GM23338 (cell line): Measurements from ENCODE around the gene DDX25. TPM values are rescaled to one million over a fixed set of nuclear protein-coding genes. Genes with fewer than 3 reads are reported as not detected.
A peak's percentile ranks its signal among the peaks of the same experiment; 100 is the strongest.

Source experiments
- ATAC-seq: fragments of 200-7000 bp; cut with Tn5 transposase; 3 replicates; pipeline ENCODE4 v1.9.1; 2020
- DNase-seq: peaks from one replicate; pipeline ENCODE4 v3.0.0-alpha.2; 2015; ENCODE audit warnings: low spot score
- H2AFZ ChIP-seq: fragments of 200-600 bp; sonication (generic); 2 replicates; pipeline ENCODE4 v1.8.0; 2016; ENCODE audit warnings: antibody characterized with exemption, mild to moderate bottlenecking, moderate library complexity
- H3F3A ChIP-seq: fragments of 200-600 bp; sonication (generic); replicated peaks from 2 replicates; pipeline ENCODE4 v1.8.0; 2017; ENCODE audit warnings: antibody characterized with exemption, mixed run types, low read depth
- H3K27ac ChIP-seq: fragments of 200-600 bp; sonication (generic); 2 replicates; pipeline ENCODE4 v1.6.1; 2016; ENCODE audit warnings: low read depth
- H3K27me3 ChIP-seq: fragments of 200-600 bp; sonication (generic); 2 replicates; pipeline ENCODE4 v1.8.0; 2016; ENCODE audit warnings: mild to moderate bottlenecking, mixed run types, moderate library complexity; ENCODE audit not compliant: insufficient read depth
- H3K36me3 ChIP-seq: fragments of 200-600 bp; sonication (generic); 2 replicates; pipeline ENCODE4 v1.8.0; 2016; ENCODE audit warnings: mild to moderate bottlenecking; ENCODE audit not compliant: insufficient read depth
- H3K4me1 ChIP-seq: fragments of 200-600 bp; sonication (generic); 2 replicates; pipeline ENCODE4 v1.8.0; 2016; ENCODE audit warnings: mild to moderate bottlenecking, moderate library complexity; ENCODE audit not compliant: insufficient read depth
- H3K4me2 ChIP-seq: fragments of 200-600 bp; sonication (generic); 2 replicates; pipeline ENCODE4 v1.7.1; 2017; ENCODE audit warnings: mixed run types
- H3K4me3 ChIP-seq: fragments of 200-600 bp; sonication (generic); 2 replicates; pipeline ENCODE4 v1.6.1; 2016; ENCODE audit warnings: mixed run types
- H3K79me2 ChIP-seq: fragments of 200-600 bp; sonication (generic); replicated peaks from 2 replicates; pipeline ENCODE4 v1.8.0; 2017; ENCODE audit warnings: mild to moderate bottlenecking; ENCODE audit not compliant: insufficient read depth
- H3K9me2 ChIP-seq: fragments of 200-600 bp; sonication (generic); 2 replicates; pipeline ENCODE4 v1.8.0; 2017; ENCODE audit not compliant: insufficient read depth
- H4K20me1 ChIP-seq: fragments of 200-600 bp; sonication (generic); replicated peaks from 2 replicates; pipeline ENCODE4 v1.8.0; 2017; ENCODE audit warnings: mild to moderate bottlenecking; ENCODE audit not compliant: insufficient read depth
- H3K27ac Mint-ChIP-seq: 2 replicates; pipeline ENCODE4 v1.8.0; 2020; ENCODE audit warnings: inconsistent platforms, mild to moderate bottlenecking, moderate library complexity, mixed read lengths
- H3K27me3 Mint-ChIP-seq: 3 replicates; pipeline ENCODE4 v1.8.0; 2022; ENCODE audit warnings: low read depth, mild to moderate bottlenecking, moderate library complexity, mixed read lengths, inconsistent platforms; ENCODE audit not compliant: insufficient read depth, poor library complexity
- H3K36me3 Mint-ChIP-seq: 3 replicates; pipeline ENCODE4 v1.8.0; 2021; ENCODE audit warnings: low read depth, mild to moderate bottlenecking, inconsistent platforms, moderate library complexity, mixed read lengths
- H3K4me1 Mint-ChIP-seq: 3 replicates; pipeline ENCODE4 v1.8.0; 2020; ENCODE audit warnings: mild to moderate bottlenecking, inconsistent platforms, mixed read lengths
- H3K4me3 Mint-ChIP-seq: 3 replicates; pipeline ENCODE4 v1.8.0; 2021; ENCODE audit warnings: moderate library complexity, mild to moderate bottlenecking, inconsistent platforms, mixed read lengths
- H3K9me3 Mint-ChIP-seq: 3 replicates; pipeline ENCODE4 v1.8.0; 2020; ENCODE audit warnings: moderate library complexity, mild to moderate bottlenecking, inconsistent platforms, mixed read lengths
- CREB1 ChIP-seq: fragments of 250-450 bp; sonication (Bioruptor Pico); IDR thresholded peaks from 2 replicates; pipeline ENCODE4 v1.5.0; 2020; ENCODE audit warnings: low read depth, mild to moderate bottlenecking, moderate library complexity
- EZH2 ChIP-seq: fragments of 200-600 bp; sonication (generic); IDR thresholded peaks from one replicate; pipeline ENCODE4 v1.8.0; 2017; ENCODE audit warnings: antibody characterized with exemption, mild to moderate bottlenecking, low read depth; ENCODE audit not compliant: unreplicated experiment
- EZH2phosphoT487 ChIP-seq: fragments of 200-600 bp; sonication (generic); IDR thresholded peaks from one replicate; pipeline ENCODE4 v1.8.1; 2018; ENCODE audit warnings: antibody characterized with exemption; ENCODE audit not compliant: unreplicated experiment
- JUNB ChIP-seq: IDR thresholded peaks from one replicate; pipeline ENCODE4 v1.6.1; 2016; ENCODE audit warnings: antibody characterized with exemption; ENCODE audit not compliant: unreplicated experiment
- NANOG ChIP-seq: IDR thresholded peaks from 2 replicates; pipeline ENCODE4 v1.6.1; 2016; ENCODE audit warnings: antibody characterized with exemption, borderline replicate concordance
- POLR2AphosphoS5 ChIP-seq: IDR thresholded peaks from 2 replicates; pipeline ENCODE4 v1.6.1; 2016; ENCODE audit warnings: antibody characterized with exemption, low read depth
- STAT1 ChIP-seq: IDR thresholded peaks from one replicate; pipeline ENCODE4 v1.6.1; 2016; ENCODE audit warnings: antibody characterized with exemption; ENCODE audit not compliant: unreplicated experiment
- ZNF114 ChIP-seq: fragments of 250-450 bp; sonication (Bioruptor Pico); IDR thresholded peaks from 2 replicates; pipeline ENCODE4 v1.5.0; 2020; ENCODE audit warnings: mild to moderate bottlenecking, moderate library complexity
- ZNF331 ChIP-seq: fragments of 250-450 bp; sonication (Bioruptor Pico); IDR thresholded peaks from 2 replicates; pipeline ENCODE4 v1.5.0; 2020; ENCODE audit warnings: low read depth, mild to moderate bottlenecking, moderate library complexity
- polyA plus RNA-seq: library from polyadenylated mRNA; unstranded; fragments of >200 nt; fragmentation: Nextera tagmentation; extraction: Ambion mirVana; gene quantifications from 2 replicates; pipeline ENCODE4 v1.2.1, GENCODE V29; 2016
- total RNA-seq: library from RNA; depleted of rRNA; stranded (reverse); fragments of >200 nt; shearing (Covaris generic); gene quantifications from 2 replicates; pipeline ENCODE4 v1.2.3, GENCODE V29; 2014
- TF ChIP-seq, protein P1 (sequence below): IDR thresholded peaks from 2 replicates; pipeline ENCODE4 v1.6.1; 2016; ENCODE audit warnings: antibody characterized with exemption
- TF ChIP-seq, protein P2 (sequence below): fragments of 250-450 bp; sonication (Bioruptor Pico); IDR thresholded peaks from 2 replicates; pipeline ENCODE4 v1.5.0; 2020; ENCODE audit warnings: mild to moderate bottlenecking, moderate library complexity
- TF ChIP-seq, protein P3 (sequence below), 2 experiments: fragments of 200-600 bp in 1 of 2; sonication (generic) in 1 of 2; conservative IDR thresholded peaks; 2 replicates each; pipeline versions ENCODE4 v1.5.1 to v1.6.1; 2016 to 2017; ENCODE audit warnings: antibody characterized with exemption in 2 of 2, low read depth in 2 of 2, mild to moderate bottlenecking in 2 of 2, moderate library complexity in 1 of 2

DDX25 gene
- total and polyA plus RNA-seq, 2 experiments from 2014 or later = 20.6 to 23.6 TPM

DNA sequence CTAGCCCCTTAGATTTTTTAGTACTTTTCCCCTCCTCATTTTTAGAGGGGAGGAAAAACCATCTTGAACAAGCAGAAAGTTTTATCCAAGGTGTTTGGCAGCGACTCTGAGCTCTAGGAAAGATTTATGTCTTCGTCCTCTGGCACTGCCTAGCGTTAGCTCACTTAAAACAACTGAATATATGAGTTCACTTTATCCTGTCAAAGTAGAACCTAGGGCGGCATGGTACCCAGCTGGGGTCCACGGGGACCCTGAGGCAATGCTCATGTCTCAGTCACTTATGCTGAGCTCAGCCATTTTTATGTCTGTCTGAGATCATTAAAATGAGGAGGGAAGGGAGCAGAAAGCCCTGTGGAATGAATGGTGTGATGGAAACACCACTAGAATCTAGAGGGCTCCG is 27.4 kb downstream of the DDX25 start (continued):
- TF ChIP-seq, protein P1, sequence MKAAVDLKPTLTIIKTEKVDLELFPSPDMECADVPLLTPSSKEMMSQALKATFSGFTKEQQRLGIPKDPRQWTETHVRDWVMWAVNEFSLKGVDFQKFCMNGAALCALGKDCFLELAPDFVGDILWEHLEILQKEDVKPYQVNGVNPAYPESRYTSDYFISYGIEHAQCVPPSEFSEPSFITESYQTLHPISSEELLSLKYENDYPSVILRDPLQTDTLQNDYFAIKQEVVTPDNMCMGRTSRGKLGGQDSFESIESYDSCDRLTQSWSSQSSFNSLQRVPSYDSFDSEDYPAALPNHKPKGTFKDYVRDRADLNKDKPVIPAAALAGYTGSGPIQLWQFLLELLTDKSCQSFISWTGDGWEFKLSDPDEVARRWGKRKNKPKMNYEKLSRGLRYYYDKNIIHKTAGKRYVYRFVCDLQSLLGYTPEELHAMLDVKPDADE = no peak
- TF ChIP-seq EZH2phosphoT487 = no peak
- TF ChIP-seq ZNF114 (CRISPR knock-in tag) = no peak
- TF ChIP-seq EZH2 = no peak
- TF ChIP-seq CREB1 (CRISPR knock-in tag) = no peak
- TF ChIP-seq, protein P2, sequence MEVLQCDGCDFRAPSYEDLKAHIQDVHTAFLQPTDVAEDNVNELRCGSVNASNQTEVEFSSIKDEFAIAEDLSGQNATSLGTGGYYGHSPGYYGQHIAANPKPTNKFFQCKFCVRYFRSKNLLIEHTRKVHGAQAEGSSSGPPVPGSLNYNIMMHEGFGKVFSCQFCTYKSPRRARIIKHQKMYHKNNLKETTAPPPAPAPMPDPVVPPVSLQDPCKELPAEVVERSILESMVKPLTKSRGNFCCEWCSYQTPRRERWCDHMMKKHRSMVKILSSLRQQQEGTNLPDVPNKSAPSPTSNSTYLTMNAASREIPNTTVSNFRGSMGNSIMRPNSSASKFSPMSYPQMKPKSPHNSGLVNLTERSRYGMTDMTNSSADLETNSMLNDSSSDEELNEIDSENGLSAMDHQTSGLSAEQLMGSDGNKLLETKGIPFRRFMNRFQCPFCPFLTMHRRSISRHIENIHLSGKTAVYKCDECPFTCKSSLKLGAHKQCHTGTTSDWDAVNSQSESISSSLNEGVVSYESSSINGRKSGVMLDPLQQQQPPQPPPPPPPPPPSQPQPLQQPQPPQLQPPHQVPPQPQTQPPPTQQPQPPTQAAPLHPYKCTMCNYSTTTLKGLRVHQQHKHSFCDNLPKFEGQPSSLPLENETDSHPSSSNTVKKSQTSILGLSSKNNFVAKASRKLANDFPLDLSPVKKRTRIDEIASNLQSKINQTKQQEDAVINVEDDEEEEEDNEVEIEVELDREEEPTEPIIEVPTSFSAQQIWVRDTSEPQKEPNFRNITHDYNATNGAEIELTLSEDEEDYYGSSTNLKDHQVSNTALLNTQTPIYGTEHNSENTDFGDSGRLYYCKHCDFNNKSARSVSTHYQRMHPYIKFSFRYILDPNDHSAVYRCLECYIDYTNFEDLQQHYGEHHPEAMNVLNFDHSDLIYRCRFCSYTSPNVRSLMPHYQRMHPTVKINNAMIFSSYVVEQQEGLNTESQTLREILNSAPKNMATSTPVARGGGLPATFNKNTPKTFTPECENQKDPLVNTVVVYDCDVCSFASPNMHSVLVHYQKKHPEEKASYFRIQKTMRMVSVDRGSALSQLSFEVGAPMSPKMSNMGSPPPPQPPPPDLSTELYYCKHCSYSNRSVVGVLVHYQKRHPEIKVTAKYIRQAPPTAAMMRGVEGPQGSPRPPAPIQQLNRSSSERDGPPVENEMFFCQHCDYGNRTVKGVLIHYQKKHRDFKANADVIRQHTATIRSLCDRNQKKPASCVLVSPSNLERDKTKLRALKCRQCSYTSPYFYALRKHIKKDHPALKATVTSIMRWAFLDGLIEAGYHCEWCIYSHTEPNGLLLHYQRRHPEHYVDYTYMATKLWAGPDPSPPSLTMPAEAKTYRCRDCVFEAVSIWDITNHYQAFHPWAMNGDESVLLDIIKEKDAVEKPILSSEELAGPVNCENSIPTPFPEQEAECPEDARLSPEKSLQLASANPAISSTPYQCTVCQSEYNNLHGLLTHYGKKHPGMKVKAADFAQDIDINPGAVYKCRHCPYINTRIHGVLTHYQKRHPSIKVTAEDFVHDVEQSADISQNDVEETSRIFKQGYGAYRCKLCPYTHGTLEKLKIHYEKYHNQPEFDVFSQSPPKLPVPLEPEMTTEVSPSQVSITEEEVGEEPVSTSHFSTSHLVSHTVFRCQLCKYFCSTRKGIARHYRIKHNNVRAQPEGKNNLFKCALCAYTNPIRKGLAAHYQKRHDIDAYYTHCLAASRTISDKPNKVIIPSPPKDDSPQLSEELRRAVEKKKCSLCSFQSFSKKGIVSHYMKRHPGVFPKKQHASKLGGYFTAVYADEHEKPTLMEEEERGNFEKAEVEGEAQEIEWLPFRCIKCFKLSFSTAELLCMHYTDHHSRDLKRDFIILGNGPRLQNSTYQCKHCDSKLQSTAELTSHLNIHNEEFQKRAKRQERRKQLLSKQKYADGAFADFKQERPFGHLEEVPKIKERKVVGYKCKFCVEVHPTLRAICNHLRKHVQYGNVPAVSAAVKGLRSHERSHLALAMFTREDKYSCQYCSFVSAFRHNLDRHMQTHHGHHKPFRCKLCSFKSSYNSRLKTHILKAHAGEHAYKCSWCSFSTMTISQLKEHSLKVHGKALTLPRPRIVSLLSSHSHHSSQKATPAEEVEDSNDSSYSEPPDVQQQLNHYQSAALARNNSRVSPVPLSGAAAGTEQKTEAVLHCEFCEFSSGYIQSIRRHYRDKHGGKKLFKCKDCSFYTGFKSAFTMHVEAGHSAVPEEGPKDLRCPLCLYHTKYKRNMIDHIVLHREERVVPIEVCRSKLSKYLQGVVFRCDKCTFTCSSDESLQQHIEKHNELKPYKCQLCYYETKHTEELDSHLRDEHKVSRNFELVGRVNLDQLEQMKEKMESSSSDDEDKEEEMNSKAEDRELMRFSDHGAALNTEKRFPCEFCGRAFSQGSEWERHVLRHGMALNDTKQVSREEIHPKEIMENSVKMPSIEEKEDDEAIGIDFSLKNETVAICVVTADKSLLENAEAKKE (CRISPR knock-in tag) = no peak
- TF ChIP-seq JUNB = no peak
- no peak for TF ChIP-seq NANOG

DNA sequence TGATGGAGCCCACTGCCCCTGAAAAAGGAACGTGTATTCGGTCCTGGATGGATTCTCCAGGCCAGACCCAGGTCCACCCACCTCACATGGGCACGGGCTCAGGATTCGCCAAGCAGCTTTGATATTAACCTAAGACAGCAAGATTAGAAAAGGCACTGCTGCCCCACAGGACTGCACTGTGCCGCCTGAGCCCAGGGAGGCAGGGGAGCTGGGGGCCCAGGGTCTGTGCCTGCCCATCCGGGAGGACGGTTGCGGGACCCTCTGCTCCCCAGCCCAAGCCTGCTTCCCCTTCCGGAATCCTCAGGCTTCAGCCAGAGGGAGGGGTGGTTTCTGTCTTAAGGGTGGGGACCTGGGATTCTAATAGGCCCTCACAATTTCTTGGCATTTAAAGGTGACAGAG is 28.0 kb downstream of the DDX25 start:
- no peaks in the 10 kb centered on the region for H3F3A ChIP-seq
- no peaks in the 10 kb centered on the region for H4K20me1 ChIP-seq
- no peaks in the 10 kb centered on the region for H3K36me3 ChIP-seq
- H3K27me3 ChIP-seq = no peaks in the 10 kb centered on the region
- Mint-ChIP-seq H3K36me3 (no peaks in the 10 kb centered on the region), H3K27ac (no peak overlapping the region), H3K4me1 (peaks cover 33% of the 10 kb centered on the region), H3K4me3 (no peak overlapping the region), H3K27me3 (peaks cover 3% of the 10 kb centered on the region), H3K9me3 (no peaks in the 10 kb centered on the region)
- H3K27ac ChIP-seq = no peak overlapping the region
- H3K9me2 ChIP-seq = no peaks in the 10 kb centered on the region
- peak overlapping the region; percentile 68 for H3K4me2 ChIP-seq
- H3K4me1 ChIP-seq = peaks cover 10% of the 10 kb centered on the region
- H2AFZ ChIP-seq = peak overlapping the region; percentile 83
- no peak for DNase-seq
- ATAC-seq = peak; percentile 28
- no peaks in the 10 kb centered on the region for H3K79me2 ChIP-seq
- no peak overlapping the region for H3K4me3 ChIP-seq
- TF ChIP-seq STAT1 = no peak
- TF ChIP-seq JUNB = no peak
- no peak for TF ChIP-seq CREB1 (CRISPR knock-in tag)
- TF ChIP-seq ZNF114 (CRISPR knock-in tag) = no peak
- TF ChIP-seq NANOG = no peak
- TF ChIP-seq, protein P3, sequence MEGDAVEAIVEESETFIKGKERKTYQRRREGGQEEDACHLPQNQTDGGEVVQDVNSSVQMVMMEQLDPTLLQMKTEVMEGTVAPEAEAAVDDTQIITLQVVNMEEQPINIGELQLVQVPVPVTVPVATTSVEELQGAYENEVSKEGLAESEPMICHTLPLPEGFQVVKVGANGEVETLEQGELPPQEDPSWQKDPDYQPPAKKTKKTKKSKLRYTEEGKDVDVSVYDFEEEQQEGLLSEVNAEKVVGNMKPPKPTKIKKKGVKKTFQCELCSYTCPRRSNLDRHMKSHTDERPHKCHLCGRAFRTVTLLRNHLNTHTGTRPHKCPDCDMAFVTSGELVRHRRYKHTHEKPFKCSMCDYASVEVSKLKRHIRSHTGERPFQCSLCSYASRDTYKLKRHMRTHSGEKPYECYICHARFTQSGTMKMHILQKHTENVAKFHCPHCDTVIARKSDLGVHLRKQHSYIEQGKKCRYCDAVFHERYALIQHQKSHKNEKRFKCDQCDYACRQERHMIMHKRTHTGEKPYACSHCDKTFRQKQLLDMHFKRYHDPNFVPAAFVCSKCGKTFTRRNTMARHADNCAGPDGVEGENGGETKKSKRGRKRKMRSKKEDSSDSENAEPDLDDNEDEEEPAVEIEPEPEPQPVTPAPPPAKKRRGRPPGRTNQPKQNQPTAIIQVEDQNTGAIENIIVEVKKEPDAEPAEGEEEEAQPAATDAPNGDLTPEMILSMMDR (conservative IDR thresholded peaks at IDR 0.05; ENCODE audit: low read depth in 2 of 2) = no peak
- TF ChIP-seq, protein P1 = no peak
- no peak for TF ChIP-seq EZH2phosphoT487
- TF ChIP-seq EZH2 = no peak
- no peak for TF ChIP-seq POLR2AphosphoS5
- TF ChIP-seq ZNF331 (CRISPR knock-in tag) = no peak
